ENCODE measurements around the gene MESD. TPM values are rescaled to one million over a fixed set of nuclear protein-coding genes. Genes with fewer than 3 reads are reported as not detected.
"Not testable (repeated sequence)": the region's sequence is repeated elsewhere in the genome, so short reads cannot be mapped to it uniquely, and the experiment has no call there.

Gene MESD
- total RNA-seq, 1 experiment from 2014 or later, result 33.0 TPM

GRCh38 chr15:80966431-80967197 is 23.0 kb downstream of the MESD start:
- no peak for DNase-seq (ENCODE audit: low read depth)

- not testable (repeated sequence) for DNase-seq (ENCODE audit: low read depth)
Observed at GRCh38 chr15:80965454-80965853, 24.2 kb downstream of the MESD start.

- DNase-seq (ENCODE audit: low read depth), result no peak
Observed at GRCh38 chr15:80958818-80959495, 30.7 kb downstream of the MESD start.

- no peak for DNase-seq (ENCODE audit: low read depth)
Observed at GRCh38 chr15:80957976-80958375, 31.6 kb downstream of the MESD start.

- DNase-seq (ENCODE audit: low read depth), result no peak
Observed at GRCh38 chr15:80957556-80957955, 32.1 kb downstream of the MESD start.

- DNase-seq (ENCODE audit: low read depth), result peak; percentile 96
Observed at GRCh38 chr15:80955571-80956452, 33.8 kb downstream of the MESD start.

- DNase-seq (ENCODE audit: low read depth), result no peak
Observed at GRCh38 chr15:80953953-80954778, 35.5 kb downstream of the MESD start.

GRCh38 chr15:80953001-80953952 is 36.3 kb downstream of the MESD start:
- no peak for DNase-seq (ENCODE audit: low read depth)

GRCh38 chr15:80951941-80952340 is 37.7 kb downstream of the MESD start:
- DNase-seq (ENCODE audit: low read depth), result no peak

GRCh38 chr15:80950291-80951078 is 39.1 kb downstream of the MESD start:
- DNase-seq (ENCODE audit: low read depth), result no peak

GRCh38 chr15:80949756-80950155 is 39.9 kb downstream of the MESD start:
- no peak for DNase-seq (ENCODE audit: low read depth)

- no peak for DNase-seq (ENCODE audit: low read depth)
Observed at GRCh38 chr15:80948651-80949292, 40.8 kb downstream of the MESD start.

- no peak for DNase-seq (ENCODE audit: low read depth)
Observed at GRCh38 chr15:80946576-80946975, 43.0 kb downstream of the MESD start.

- no peak for DNase-seq (ENCODE audit: low read depth)
Observed at GRCh38 chr15:80945605-80946004, 44.0 kb downstream of the MESD start.

- DNase-seq (ENCODE audit: low read depth), result no peak
Observed at GRCh38 chr15:80944818-80945217, 44.8 kb downstream of the MESD start.

GRCh38 chr15:80942746-80943565 is 46.7 kb downstream of the MESD start:
- DNase-seq (ENCODE audit: low read depth), result no peak

GRCh38 chr15:80942266-80942665 is 47.4 kb downstream of the MESD start:
- DNase-seq (ENCODE audit: low read depth), result no peak

GRCh38 chr15:80940851-80941250 is 48.8 kb downstream of the MESD start:
- no peak for DNase-seq (ENCODE audit: low read depth)
